GM06990 (cell line): ENCODE results near the gene CSRP3.

Source experiments
- DNase-seq: peaks from one replicate; pipeline ENCODE4 v3.0.0-alpha.2; 2011; ENCODE audit not compliant: insufficient read length; ENCODE audit errors: extremely low read depth
- H3K27me3 ChIP-seq: replicated peaks from 2 replicates; pipeline ENCODE4 v1.6.0; 2011; ENCODE audit warnings: low read length; ENCODE audit not compliant: control insufficient read depth, insufficient read depth
- H3K36me3 ChIP-seq: 2 replicates; pipeline ENCODE4 v1.5.1; 2011; ENCODE audit warnings: low read length; ENCODE audit not compliant: control insufficient read depth, insufficient read depth
- H3K4me3 ChIP-seq: replicated peaks from 2 replicates; pipeline ENCODE4 v1.5.1; 2011; ENCODE audit warnings: low read depth, mild to moderate bottlenecking, control low read depth, low read length
- CTCF ChIP-seq: IDR thresholded peaks from 2 replicates; pipeline ENCODE4 v1.5.1; 2011; ENCODE audit warnings: low read length, control low read depth, mild to moderate bottlenecking, inconsistent platforms; ENCODE audit not compliant: insufficient read depth, poor library complexity, severe bottlenecking

CSRP3 gene

GRCh38 chr11:19193916-19194315 is 7.9 kb downstream of the CSRP3 start:
- H3K27me3 ChIP-seq: no peaks in the 10 kb centered on the region
- no peaks in the 10 kb centered on the region for H3K36me3 ChIP-seq
- no peak for TF ChIP-seq CTCF
- no peak for DNase-seq
- H3K4me3 ChIP-seq: no peak overlapping the region

GRCh38 chr11:19191530-19192169 is 10.1 kb downstream of the CSRP3 start:
- no peak for DNase-seq
- Histone ChIP-seq H3K27me3 (no peaks in the 10 kb centered on the region), H3K4me3 (no peak overlapping the region), H3K36me3 (no peaks in the 10 kb centered on the region)
- TF ChIP-seq CTCF: no peak

- Histone ChIP-seq H3K27me3 (no peaks in the 10 kb centered on the region), H3K36me3 (no peaks in the 10 kb centered on the region), H3K4me3 (no peak overlapping the region)
- TF ChIP-seq CTCF: no peak
- DNase-seq: no peak
Measured at GRCh38 chr11:19187833-19188258, 13.9 kb downstream of the CSRP3 start.

GRCh38 chr11:19187114-19187832 is 14.5 kb downstream of the CSRP3 start:
- TF ChIP-seq CTCF: no peak
- DNase-seq: no peak
- no peak overlapping the region for H3K4me3 ChIP-seq
- no peaks in the 10 kb centered on the region for H3K27me3 ChIP-seq
- no peaks in the 10 kb centered on the region for H3K36me3 ChIP-seq

- Histone ChIP-seq H3K4me3 (no peak overlapping the region), H3K36me3 (no peaks in the 10 kb centered on the region), H3K27me3 (no peaks in the 10 kb centered on the region)
- no peak for TF ChIP-seq CTCF
- DNase-seq: no peak
Measured at GRCh38 chr11:19185516-19186052, 16.2 kb downstream of the CSRP3 start.
